NCI-H1092 treated with DMSO at 0.1 percent for 48 hours (cell line): Measurements from ENCODE around the gene NFIX.
A peak's percentile ranks its signal among the peaks of the same experiment; 100 is the strongest.

ENCODE experiments used
- DNase-seq: peaks from one replicate; lab custom pipeline; 2025; lab: John Stamatoyannopoulos, UW

NFIX gene

DNA sequence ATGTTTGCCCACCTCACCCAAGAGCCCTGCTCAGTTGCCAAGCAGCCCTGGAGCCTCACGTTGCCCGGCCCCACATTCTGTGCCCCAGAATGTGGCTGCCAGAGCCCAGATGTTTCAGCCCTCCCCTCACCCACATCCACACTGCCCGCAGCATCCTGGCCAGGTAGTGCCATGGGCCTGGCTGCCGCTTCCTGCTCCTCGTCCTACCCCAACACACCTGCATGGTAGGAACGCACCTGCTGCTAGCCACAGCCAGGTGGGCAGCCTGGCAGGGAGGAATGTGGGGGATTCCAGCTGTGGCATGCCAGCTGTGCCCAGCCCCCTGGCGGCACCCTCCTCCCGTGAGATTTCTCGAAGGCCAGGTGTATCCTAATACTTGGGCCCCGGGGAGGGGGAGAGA lies 7.5 kb upstream of the NFIX start:
- DNase-seq: no peak

DNA sequence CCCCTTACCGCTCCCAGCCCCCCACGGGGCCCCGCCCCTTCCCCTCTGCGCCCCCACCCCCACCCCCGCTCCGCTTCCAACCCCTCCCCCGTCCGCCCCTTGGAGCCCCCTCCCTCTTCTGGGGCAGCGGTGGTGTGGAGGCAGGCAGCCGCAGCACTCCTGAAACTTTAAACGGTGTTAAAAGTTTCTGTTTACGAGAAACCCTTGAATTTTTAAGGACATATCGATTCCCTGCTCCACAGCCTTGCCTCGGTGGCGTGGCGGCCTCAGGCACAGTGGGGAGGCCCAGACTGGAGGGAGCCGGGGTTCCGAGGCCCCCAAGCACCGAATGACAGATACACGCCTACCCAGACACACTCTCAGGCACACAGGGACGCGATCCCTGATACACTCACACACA lies 4.8 kb upstream of the NFIX start:
- no peak for DNase-seq

- DNase-seq: no peak
These were observed 4.4 kb upstream of the NFIX start for GRCh38 chr19:12990853-12991252.

GRCh38 chr19:12991296-12991695 lies 4.0 kb upstream of the NFIX start:
- no peak for DNase-seq

DNA sequence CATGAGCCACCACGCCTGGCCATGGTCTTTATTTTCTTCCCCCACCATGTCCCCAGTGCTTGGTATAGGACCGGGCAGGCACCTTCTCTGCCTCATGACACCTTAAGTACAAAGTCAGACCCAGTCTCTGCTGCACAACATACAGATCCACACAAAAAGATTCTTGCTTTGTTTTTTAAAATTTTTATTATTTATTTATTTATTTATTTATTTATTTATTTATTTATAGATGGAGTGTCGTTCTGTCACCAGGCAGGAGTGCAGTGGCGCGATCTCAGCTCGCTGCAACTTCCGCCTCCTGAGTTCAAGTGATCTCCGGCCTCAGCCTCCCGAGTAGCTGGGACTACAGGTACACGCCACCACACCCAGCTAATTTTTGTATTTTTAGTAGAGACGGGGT lies 2.5 kb upstream of the NFIX start:
- no peak for DNase-seq

DNA sequence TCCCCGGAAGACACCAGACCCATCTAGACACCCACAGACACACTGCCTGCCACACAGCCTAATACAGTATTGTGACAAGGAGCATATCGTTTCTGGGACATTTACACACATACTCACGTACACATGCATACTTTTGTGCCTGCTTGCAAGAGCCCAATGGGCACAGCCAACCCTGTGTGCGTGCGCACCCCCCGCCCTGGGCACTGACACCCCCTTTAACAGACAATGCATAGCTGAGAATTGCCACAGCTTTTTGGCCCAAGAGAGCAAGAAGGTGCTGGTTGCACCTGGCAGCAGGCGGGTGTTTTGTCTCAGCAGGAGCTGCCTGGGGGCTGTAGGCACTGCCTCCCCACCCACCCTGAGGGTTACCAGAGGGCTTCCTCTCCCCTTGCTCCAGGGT lies 1.7 kb upstream of the NFIX start:
- no peak for DNase-seq

DNA sequence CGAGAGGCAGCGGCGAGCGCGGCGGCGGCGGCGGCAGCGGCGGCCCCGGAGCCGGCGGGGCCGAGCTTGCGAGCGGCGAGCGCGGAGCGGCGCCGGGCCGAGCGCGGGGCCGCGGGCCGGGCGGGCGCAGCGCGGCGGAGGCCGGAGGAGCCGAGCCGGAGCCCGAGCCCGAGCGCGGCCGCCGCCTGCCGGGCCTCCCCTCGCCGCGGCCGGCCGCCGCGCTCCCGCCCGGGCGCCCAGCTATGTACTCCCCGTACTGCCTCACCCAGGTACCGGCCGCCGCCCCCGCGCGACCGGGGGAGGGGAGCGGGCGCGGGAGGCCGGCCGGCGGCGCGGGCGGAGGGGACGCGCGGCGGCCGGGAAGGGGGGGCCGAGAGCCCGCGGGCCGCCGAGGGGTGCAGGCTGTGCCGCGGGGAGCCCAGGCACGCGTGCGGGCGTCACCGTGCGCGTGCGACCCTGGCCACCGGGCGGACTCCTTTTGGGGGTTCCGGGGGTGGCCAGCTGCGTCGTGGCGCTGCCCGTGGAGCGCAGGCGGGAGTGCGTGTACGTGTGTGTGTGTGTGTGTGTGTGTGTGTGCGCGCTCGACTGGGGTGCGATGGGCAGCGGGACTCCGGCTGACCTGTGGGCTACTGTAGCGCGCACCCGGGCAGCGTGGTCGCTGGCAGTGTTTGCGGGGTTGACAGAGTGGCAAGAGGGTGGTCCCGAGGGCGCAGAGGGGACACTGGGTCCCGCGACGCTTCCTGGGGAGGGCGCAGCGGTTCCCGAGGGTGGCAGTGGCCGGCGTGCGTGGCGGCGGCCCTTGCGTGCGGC lies 526 bp downstream of the NFIX start:
- DNase-seq: no peak

DNA sequence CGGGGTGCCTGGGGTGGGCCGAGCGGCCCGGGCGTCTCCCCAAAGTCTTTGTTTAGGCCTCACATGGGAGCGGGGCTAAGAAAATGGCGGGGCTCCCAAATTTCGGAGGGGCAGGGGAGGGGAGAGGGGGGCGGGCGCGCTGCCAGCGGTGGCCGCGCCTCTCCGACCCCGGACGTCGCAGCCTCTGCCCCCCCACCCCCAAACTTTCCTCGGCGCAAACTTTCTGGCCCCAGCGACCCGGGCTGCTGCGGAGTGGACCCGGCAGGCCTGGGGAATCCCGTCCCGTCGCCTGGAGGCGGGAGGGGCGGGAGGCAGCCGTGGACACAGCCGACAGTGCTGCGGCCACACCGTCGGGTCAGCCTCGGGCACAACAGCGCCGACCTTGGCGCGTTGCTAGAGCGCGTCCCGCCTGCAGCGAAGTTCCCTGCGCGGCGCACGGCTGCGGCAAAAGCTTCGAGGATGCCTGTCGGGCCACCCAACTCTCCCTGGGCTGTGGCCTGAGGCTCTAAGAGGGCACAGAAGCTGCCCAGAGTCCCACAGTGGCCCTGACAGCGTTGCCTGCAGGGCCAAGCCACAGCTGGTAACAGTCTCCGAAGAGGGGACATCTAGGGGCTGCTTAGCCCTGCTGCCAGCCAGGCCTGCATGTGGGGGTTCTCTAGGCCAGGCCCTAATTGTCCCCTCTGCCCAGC lies 1.3 kb downstream of the NFIX start:
- no peak for DNase-seq

- no peak for DNase-seq
These were observed 2.1 kb downstream of the NFIX start for GRCh38 chr19:12997179-12997966.

GRCh38 chr19:12997967-12998940 lies 3.0 kb downstream of the NFIX start:
- DNase-seq: no peak

DNA sequence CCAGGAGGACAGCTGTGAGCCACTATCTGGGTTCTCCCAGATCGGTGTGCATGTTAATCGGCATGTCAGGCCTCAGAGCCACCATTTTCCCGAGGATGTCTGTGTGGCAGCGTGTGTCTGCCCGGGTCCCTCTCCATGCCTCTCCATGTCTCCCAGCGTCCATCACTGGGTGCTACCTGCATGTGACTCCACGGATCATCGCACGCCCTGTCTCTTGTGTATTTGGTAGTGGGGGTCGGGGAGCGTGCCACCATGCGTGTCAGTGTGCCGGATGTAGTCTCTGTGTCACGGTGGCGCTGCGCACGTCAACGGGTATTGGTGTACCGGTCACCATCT lies 5.9 kb downstream of the NFIX start:
- DNase-seq: no peak

- no peak for DNase-seq
These were observed 6.4 kb downstream of the NFIX start for GRCh38 chr19:13001502-13002165.

GRCh38 chr19:13002166-13002898 lies 7.1 kb downstream of the NFIX start:
- peak; percentile 79 for DNase-seq

DNA sequence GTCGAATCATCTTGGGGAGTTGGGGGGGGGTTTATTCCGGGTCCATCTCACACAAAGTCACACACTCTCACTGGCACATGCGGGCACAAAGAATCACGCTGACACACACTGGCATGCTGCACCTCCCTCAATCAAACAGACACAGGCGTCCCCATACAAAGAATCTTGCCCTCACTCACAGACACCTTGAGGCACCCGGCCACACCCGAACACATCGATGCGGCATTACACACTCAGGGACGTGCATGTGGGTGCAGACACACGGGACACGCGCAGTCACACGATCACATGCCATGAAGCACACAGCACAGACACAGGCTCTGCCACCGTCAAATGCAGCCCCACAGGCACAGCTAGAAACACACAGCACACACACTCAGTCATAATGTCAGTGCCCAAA lies 7.8 kb downstream of the NFIX start:
- no peak for DNase-seq

DNA sequence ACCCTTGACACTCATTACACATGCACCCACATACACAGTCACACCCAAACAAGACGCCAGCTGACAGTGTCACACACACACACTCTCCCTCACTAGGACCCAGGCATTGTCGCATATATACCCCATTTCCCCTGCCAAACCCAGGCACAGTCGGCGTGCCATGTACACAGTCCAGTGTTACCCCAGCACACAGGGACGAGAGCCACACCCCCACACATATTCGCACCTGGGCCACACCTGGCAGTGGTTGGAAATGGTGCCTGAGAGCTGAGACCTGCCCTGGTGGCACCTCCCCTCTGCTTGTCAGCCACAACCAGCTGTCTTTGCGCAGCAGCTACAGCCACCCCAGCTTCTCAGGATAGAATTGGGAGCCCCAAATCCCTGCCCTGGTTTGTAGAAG lies 9.0 kb downstream of the NFIX start:
- no peak for DNase-seq

GRCh38 chr19:13005253-13005652 lies 10.0 kb downstream of the NFIX start:
- DNase-seq: no peak

DNA sequence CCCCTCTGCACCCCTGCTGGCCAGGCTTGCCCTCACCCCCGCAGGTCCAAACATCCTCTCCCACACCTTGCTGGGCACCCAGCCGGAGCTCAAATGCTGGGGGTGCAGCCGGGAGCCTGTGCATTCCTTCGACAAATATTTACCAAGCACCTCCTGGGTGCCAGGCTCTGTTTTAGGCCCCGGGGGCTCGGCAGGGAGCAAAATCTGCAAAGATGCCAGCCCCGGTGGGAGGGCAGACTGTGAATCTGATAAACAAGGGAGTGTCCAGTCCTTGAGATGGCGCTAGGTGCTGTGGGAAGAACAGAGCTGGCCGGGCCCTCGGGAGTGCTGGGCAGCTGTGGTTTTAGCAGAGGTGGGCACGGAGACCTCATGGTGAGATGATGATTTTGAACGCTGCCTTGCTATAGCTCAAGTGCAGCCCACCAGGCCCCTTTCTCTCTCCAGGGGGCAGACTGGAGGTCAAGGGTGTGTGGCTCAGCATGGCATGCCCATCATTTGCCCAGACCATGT lies 10.6 kb downstream of the NFIX start:
- DNase-seq: no peak

DNA sequence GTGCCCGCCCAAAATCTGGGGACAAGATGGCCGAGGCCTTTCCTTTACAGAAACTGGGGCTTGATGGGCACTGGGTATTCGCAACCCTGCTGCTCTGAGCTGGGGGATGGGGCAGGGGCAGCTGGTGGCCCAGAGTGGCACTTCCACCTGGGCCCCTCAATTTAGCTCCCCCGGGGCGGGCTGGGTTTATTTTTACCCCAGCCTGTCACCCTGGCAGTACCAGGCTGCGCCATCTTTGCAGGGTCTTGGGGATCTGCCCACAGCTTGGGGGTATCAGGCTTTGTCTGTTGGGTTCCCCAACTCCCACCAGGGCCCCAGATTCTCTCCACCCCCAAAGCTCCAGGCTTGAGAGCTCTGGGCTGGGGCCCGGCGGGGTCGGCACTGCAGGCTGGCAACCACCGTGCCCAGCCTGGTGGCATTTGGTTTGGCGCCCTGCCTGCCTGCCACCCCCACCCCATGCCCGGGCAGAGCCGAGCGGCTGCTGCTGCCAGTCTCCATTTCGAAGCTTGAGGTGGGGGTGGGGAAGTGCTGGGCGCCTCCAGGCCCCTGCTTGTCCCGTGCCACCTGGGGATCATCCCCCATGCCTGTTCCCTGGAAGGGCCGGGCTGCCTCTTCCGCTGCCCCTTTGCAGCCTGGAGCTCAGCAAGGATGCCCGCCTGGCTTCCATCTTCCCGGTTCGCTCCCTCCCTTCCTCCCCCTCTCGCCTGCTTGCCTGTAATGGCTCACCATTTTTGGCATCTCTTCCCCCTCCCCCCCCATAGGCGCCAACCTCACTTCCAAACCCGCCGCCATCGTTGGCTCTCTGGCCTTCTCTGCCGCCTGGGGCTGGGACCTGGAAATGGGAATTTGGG lies 11.4 kb downstream of the NFIX start:
- no peak for DNase-seq

DNA sequence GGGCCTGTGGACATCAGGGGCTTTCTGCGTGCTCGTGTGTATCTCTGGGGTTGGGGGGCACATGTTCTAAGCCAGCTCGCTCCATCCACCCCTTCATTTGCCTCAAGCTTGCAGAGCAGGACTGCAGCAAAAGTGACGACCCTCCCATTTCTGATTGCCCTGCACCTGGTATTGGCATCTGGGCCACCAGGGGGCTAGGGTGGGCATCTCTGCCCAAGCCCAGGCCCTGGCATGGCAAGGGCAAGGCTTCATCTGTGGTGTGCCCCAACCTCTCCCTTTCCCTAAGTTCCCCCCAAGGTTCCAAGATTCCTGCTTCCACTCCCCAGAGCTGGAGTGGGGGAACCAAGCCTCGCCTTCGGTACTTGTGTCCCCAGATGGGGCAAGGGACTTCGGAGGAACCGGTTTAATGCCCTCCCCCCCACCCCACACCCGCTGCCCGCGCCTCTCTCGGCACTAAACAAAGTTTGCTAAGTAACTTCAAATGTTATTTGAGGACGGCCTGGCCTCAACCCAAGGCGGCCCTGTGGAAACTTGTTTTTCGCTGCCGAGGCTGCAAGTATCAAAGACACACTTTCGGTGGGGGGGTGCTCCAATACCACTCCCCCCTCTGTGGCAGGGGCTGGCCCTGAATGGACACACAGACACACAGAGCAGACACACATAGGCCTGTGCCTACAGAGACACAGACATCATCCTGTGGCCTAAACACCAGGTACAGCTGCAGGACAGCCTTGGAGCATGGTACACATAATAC lies 12.2 kb downstream of the NFIX start:
- DNase-seq: no peak
